Body of pancreas (tissue), 4 donors: ENCODE data around the gene PARK7.

Experiments used
- CTCF ChIP-seq, 7 experiments: fragments of 450-650 bp in 4 of 7; fragments of 200-600 bp in 3 of 7; sonication (generic) in 3 of 7; IDR thresholded peaks; one replicate each; pipeline ENCODE4 v1.5.1; 2016 to 2019; ENCODE audit warnings: antibody characterized with exemption in 7 of 7
- POLR2A ChIP-seq, 3 donors: fragments of 450-650 bp; IDR thresholded peaks; one replicate each; pipeline ENCODE4 v1.6.1; 2016; ENCODE audit warnings: antibody characterized with exemption in 3 of 3, mild to moderate bottlenecking in 2 of 3

GRCh38 chr1:7984811-7985210 is 23.3 kb downstream of the PARK7 start:
- TF ChIP-seq POLR2A (IDR thresholded peaks at IDR 0.05) = no peak
- no peak for TF ChIP-seq CTCF (IDR thresholded peaks at IDR 0.05)
